Kidney tubule cell (primary cell): ENCODE measurements around the gene LILRA5.
A peak's percentile ranks its signal among the peaks of the same experiment; 100 is the strongest.
"Not testable (repeated sequence)": the region's sequence is repeated elsewhere in the genome, so short reads cannot be mapped to it uniquely, and the experiment has no call there.

Source experiments
- DNase-seq: peaks from one replicate; pipeline ENCODE4 v3.0.0-alpha.2; 2018; ENCODE audit warnings: low spot score

LILRA5 gene

DNA sequence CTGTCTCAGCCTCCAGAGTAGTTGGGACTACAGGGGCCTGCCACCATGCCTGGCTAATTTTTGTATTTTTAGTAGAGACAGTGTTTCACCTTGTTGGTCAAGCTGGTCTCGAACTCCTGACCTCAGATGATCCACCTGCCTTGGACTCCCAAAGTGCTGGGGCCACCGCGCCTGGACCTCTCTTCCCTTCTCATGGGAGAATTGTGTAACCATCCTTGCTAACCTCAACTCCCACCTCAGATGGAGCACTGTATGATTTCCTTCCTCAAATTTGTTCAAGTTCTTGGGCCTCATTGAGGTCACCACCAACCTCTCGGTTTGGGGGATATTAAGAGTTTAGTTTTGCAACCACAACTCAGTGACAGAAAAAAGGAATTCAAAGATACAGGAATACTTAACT is 10.7 kb downstream of the LILRA5 start:
- DNase-seq: no peak

DNA sequence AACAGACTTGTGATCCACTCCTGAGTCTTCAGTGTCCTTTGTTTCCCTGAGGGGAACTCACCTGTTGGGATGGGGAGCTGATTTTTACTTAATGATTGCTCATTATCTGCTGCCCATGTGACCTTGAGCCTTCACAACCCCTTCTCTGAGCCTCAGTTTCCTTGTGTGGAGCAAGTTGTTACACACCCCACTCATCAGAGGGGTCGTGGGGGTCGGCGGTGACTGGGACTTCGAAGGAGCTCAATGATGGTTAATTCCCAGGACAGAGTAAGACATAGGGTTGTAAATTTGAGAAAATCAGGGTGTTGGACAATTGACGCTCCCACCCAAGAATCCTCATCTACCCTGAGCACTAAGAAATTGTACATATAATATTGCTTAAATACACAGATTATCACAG is 13.5 kb downstream of the LILRA5 start:
- no peak for DNase-seq

DNA sequence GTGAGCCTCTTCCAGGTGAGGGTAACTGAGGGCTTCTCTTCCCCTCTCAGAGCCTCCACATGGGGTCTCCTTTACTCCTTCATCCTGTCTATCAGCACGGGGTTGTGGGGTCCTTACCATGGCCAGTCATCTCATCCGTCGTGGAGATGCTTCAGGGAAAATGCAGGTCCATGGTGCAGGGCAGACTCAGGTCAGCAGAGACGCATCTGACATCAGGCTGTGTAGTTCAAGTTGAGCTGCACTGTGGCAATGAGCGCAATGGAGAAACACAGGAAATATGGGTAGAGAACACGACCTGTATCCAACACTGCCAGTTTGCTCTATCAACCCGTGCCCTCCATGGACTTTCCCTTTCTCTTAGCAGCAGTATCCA is 13.9 kb downstream of the LILRA5 start:
- no peak for DNase-seq

DNA sequence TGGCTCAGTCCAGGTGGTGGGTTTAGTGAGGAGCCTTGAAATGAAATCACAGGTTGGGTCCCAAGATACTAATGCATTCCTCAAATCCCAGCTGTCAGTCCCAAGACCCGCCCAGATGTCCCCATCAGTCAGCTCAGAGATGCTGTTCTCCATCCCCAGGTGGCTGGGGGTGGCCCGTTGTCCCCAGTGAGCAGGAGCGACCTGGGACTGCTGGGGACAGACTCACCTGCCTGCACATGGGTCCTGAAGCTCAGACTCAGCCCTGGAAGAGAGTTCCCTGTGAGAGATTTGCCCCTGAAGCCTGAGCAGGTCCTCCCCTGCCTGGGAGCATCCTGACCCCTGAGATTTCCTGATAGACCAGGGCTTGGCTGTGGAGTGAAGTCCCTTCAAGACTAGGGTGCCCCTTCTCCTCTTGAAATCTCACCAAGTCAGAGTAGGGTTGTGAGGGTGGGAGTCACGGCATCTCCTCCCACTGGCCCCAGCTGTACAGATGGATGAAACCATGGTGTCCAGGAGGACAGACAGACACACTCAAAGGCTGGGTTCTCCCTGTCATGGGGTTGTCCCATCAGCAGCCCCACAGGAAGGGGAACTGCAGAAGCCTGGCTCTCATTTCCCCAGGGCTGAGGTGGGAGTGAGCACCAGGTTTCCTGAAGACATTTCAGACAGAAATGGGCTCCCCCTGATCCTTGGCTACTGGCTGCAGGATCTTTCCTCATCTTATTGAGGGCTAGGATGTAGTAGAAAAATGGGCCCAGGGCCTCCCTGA is 14.4 kb downstream of the LILRA5 start:
- DNase-seq: no peak

DNA sequence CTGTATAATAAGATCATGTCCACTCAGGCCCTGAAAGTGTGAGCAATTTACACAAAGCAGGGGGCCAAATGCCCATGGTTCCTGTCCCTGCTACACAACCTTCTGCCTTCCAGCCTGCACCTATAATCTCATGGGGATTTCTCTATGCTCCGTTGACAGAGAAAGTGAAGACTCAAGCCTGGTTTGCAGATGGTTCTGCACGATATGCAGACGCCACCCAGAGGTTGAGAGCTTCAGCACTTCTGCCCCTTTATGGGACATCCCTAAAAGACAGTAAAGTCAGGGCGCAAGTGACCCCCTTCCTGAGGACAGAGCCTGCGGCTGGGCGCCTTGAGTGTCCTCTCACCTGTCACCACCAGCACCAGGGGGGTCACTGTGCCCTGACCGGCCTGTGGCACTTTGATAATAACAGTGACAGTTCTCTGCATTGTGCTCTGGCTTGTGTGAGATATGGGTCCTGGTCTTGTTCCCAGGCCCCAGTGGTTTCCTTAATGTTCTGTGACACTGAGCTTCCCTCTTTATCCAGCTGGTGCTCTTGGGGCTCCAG is 15.1 kb downstream of the LILRA5 start:
- no peak for DNase-seq

DNA sequence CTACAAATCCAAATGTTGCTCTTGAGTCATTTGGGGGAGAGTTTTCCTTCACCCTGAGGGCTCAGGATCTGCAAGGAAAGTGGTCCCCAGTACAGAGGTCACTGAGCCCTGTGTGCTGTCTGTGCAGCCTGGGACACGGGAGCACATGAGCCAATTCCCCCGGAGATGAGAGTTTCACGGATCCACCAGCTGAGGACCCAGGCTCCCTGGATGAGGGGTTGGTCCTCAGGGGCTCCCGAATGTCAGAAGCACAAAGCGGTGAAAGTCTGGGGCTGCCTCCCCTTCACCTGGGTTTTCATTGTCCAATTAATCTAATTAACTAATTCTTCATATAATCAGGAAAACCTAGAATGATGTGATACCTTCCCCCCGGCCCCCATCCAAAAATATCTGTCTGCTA is 18.4 kb downstream of the LILRA5 start:
- no peak for DNase-seq

DNA sequence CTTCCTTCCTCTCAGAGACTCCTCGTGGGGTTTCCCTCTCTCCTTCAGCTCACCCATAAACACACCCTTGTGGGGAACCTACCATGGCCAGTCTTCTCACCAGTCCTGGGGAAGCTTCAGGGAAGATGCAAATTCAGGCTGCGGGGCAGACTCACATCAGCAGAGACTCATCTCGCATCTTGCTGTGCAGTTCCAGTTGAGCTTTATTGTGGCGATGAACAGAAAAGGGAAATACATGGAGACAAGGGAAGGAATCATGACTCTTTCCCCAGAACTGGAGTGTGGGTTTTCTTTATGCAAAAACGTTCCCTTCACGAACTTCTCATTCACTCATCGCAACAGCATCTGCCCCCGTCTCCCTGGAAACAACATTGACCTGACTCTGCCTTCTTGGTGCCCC is 23.8 kb downstream of the LILRA5 start:
- not testable (repeated sequence) for DNase-seq

- peak; percentile 35 for DNase-seq
Observed at GRCh38 chr19:54287456-54287855, 25.5 kb downstream of the LILRA5 start.

DNA sequence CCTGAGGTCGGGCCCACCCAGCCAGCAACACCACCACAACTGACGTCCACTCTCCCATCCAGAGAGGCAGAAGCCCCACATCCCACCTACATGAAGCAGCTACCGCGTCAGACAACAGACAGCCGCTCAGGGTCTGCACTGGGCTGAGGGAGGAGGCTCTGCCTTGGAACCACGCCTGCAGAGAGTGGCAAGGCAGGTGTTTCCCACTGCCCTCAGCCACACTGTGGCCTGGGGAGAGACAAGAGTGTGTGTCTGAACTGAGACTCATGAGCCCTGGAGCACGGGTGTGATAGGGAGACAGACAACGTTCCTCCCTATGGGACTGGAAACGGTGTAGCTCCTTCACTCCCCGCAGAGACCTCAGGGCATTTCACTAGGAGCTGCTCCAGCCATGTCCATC is 26.7 kb downstream of the LILRA5 start:
- DNase-seq: not testable (repeated sequence)

- DNase-seq: not testable (repeated sequence)
Observed at GRCh38 chr19:54285427-54286056, 27.4 kb downstream of the LILRA5 start.

- no peak for DNase-seq
Observed at GRCh38 chr19:54282686-54283470, 30.1 kb downstream of the LILRA5 start.

DNA sequence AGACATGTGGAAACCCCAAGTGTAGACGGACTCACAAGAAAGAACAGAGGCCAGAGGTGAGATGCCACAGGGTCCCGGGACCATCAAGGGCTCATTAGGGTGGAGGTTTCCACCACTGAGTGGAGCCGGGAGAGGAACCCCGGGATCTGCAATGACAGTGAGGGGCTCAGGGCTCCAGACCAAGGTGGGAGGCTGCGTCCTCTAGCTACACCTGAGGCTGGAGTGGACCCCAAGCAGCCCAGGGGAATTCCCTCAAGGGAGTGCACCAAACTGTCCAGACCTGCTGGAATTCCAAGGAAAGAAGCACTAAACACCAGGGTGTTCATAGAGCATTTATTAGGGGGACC is 31.3 kb downstream of the LILRA5 start:
- DNase-seq: not testable (repeated sequence)

GRCh38 chr19:54281007-54281728 is 31.8 kb downstream of the LILRA5 start, which contains the start of gene LILRB2:
Gene LILRB2 (minus strand): TSS chr19:54281110. CDS start chr19:54280496, 614 bp downstream.
- no peak for DNase-seq

DNA sequence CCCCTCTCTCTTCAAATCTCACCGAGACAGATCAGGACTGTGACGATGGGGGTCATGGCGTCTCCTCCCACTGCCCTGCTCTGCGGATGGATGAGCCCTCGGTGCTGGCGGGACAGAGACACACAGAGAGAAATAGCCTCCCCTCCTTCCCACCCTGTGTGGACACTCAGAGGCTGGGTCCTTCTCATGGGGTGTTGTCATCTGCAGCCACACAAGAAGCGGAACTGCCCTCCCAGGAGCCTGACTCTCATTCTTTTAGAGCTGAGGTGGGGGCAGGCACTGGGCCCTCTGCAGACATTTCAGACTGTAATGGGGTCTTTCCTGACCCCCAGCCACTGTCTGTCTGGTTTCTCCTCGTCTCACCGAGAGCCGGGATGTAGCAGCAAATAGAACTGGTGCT is 32.5 kb downstream of the LILRA5 start:
- DNase-seq: not testable (repeated sequence)

- not testable (repeated sequence) for DNase-seq
Observed at GRCh38 chr19:54280025-54280424, 32.9 kb downstream of the LILRA5 start.

DNA sequence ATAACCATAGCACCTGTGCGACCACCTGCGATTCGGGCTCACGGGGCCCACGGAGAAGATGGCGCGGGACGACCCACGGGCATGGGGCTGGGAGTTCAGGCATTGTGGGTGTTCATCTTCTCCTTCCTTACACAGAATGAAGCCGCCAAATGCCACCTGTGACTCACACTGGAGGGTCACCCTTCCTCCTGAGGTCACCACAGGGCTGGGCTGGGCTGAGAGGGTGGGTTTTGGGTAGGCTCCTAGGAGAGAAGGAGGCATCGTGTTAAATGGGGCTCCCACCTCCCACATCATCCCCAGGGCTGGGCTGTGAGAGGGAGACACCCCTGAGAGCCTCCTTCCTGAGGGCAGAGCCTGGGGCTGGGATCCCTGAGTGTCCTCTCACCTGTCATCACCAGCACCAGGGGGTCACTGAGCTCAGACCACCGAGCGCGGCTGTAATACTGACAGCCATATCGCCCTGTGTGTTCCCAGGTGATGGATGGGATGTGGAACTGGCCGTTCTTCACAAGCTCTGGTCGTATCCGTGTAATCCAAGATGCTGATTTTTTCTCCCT is 33.5 kb downstream of the LILRA5 start:
- no peak for DNase-seq

GRCh38 chr19:54278571-54279195 is 34.3 kb downstream of the LILRA5 start:
- DNase-seq: not testable (repeated sequence)

- DNase-seq: not testable (repeated sequence)
Observed at GRCh38 chr19:54278056-54278455, 34.9 kb downstream of the LILRA5 start.

GRCh38 chr19:54277111-54277615 is 35.8 kb downstream of the LILRA5 start:
- not testable (repeated sequence) for DNase-seq

- DNase-seq: no peak
Observed at GRCh38 chr19:54275951-54276350, 37.0 kb downstream of the LILRA5 start.

DNA sequence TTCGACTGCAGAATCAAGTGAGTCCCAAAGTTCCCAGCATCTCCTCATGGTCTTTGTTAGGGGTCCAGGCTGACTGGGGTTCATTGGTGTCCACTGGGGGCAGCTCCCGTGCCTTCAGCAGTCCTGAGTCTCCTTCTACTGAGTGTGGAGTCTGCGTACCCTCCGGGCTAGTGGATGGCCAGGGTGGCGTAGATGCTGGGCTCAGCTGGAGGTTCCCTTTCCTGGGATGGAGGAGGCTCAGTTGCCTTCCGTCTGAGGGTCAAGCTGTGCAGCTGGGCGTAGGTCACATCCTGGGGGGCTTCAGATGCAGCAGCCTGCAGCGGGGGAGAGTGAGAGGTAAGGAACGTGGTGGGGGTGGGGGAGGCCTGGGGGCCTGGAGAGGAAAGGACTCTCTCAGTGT is 38.5 kb downstream of the LILRA5 start:
- not testable (repeated sequence) for DNase-seq
